Measurements from ENCODE around the gene SMG6. TPM values are rescaled to one million over a fixed set of nuclear protein-coding genes. Genes with fewer than 3 reads are reported as not detected.
A peak's percentile ranks its signal among the peaks of the same experiment; 100 is the strongest.

SMG6 gene
- total RNA-seq, 1 donor from 2014 or later = 36.7 TPM

DNA sequence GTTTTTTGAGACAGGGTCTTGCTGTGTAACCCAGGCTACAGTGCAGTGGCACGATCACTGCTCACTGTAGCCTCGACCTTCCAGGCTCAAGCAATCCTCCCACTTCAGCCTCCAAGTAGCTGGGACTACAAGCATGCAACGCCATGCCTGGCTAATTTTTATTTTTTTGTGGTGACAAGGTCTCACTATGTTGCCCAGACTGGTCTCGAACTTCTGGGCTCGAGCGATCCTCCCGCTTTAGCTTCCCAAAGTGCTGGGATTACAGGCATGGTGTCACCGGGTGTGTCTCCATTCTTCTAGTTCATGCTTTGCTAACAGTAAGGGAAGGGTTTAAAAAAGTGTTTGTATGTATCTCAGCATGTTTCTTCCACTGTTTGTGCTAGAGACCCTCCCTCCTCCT is 146.9 kb downstream of the SMG6 start:
- H3K27ac Mint-ChIP-seq (ENCODE audit: unreplicated experiment) = no peak overlapping the region
- H3K36me3 Mint-ChIP-seq (ENCODE audit: unreplicated experiment) = peaks cover 9% of the 10 kb centered on the region
- no peak for DNase-seq (ENCODE audit: extremely low spot score, unreplicated experiment)
- H3K9me3 Mint-ChIP-seq (ENCODE audit: unreplicated experiment) = no peaks in the 10 kb centered on the region
- H3K27me3 Mint-ChIP-seq (ENCODE audit: unreplicated experiment) = no peaks in the 10 kb centered on the region
- TF ChIP-seq, protein P1, sequence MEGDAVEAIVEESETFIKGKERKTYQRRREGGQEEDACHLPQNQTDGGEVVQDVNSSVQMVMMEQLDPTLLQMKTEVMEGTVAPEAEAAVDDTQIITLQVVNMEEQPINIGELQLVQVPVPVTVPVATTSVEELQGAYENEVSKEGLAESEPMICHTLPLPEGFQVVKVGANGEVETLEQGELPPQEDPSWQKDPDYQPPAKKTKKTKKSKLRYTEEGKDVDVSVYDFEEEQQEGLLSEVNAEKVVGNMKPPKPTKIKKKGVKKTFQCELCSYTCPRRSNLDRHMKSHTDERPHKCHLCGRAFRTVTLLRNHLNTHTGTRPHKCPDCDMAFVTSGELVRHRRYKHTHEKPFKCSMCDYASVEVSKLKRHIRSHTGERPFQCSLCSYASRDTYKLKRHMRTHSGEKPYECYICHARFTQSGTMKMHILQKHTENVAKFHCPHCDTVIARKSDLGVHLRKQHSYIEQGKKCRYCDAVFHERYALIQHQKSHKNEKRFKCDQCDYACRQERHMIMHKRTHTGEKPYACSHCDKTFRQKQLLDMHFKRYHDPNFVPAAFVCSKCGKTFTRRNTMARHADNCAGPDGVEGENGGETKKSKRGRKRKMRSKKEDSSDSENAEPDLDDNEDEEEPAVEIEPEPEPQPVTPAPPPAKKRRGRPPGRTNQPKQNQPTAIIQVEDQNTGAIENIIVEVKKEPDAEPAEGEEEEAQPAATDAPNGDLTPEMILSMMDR (IDR thresholded peaks at IDR 0.05) = no peak
- H3K4me3 Mint-ChIP-seq (ENCODE audit: unreplicated experiment) = no peak overlapping the region
- peaks cover 13% of the 10 kb centered on the region for H3K4me1 Mint-ChIP-seq (ENCODE audit: unreplicated experiment)

DNA sequence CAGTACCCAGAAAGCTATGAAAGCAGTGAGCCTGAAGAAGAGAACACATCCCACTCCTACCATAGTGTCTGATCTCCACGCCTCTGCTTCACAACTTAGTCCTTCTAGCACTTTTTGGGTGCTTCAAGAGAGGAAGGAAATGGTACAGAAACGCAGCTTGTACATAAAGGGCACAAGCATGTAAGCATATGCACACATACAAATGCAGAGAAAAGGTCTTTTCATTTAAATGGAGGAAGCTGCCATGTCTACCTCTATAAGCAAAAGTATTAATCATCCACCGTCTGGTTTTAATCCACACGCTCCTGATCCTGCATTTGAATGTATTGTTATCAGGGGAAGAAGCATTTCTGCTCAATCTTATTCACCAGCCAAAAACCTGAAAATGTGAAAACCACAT is 148.0 kb downstream of the SMG6 start:
- H3K4me3 Mint-ChIP-seq (ENCODE audit: unreplicated experiment) = no peak overlapping the region
- TF ChIP-seq, protein P1 (IDR thresholded peaks at IDR 0.05) = no peak
- no peak overlapping the region for H3K27ac Mint-ChIP-seq (ENCODE audit: unreplicated experiment)
- DNase-seq (ENCODE audit: extremely low spot score, unreplicated experiment) = no peak
- peaks cover 7% of the 10 kb centered on the region for H3K36me3 Mint-ChIP-seq (ENCODE audit: unreplicated experiment)
- H3K27me3 Mint-ChIP-seq (ENCODE audit: unreplicated experiment) = no peaks in the 10 kb centered on the region
- no peaks in the 10 kb centered on the region for H3K9me3 Mint-ChIP-seq (ENCODE audit: unreplicated experiment)
- H3K4me1 Mint-ChIP-seq (ENCODE audit: unreplicated experiment) = peaks cover 17% of the 10 kb centered on the region

- H3K36me3 Mint-ChIP-seq (ENCODE audit: unreplicated experiment) = peaks cover 9% of the 10 kb centered on the region
- H3K27ac Mint-ChIP-seq (ENCODE audit: unreplicated experiment) = peak overlapping the region; percentile 37
- H3K27me3 Mint-ChIP-seq (ENCODE audit: unreplicated experiment) = no peaks in the 10 kb centered on the region
- H3K4me3 Mint-ChIP-seq (ENCODE audit: unreplicated experiment) = no peak overlapping the region
- TF ChIP-seq, protein P1 (IDR thresholded peaks at IDR 0.05) = no peak
- DNase-seq (ENCODE audit: extremely low spot score, unreplicated experiment) = no peak
- H3K4me1 Mint-ChIP-seq (ENCODE audit: unreplicated experiment) = peaks cover 7% of the 10 kb centered on the region
- H3K9me3 Mint-ChIP-seq (ENCODE audit: unreplicated experiment) = no peaks in the 10 kb centered on the region
Observed at GRCh38 chr17:2151358-2152033, 152.1 kb downstream of the SMG6 start.

DNA sequence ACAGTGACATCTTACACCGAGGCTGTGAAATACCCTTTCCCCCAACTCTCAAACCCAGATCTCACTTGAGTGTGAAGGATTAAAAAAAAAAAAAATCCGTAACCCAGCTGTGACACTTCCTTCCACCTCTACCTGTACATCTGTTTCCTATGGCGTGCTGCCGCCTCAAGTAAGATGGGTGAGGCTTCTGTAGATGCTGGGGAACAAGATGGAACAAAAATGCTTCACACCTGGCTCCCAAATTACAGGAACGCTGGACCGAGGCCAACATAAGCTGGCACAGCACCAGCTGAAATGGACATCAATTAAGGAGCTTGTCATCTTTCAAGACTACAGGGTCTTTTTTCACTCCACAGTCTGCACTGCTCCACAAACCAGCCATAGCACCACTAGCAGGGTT is 152.8 kb downstream of the SMG6 start:
- Mint-ChIP-seq H3K27me3 (ENCODE audit: unreplicated experiment) (no peaks in the 10 kb centered on the region), H3K4me3 (ENCODE audit: unreplicated experiment) (no peak overlapping the region), H3K36me3 (ENCODE audit: unreplicated experiment) (peaks cover 9% of the 10 kb centered on the region), H3K9me3 (ENCODE audit: unreplicated experiment) (no peaks in the 10 kb centered on the region), H3K4me1 (ENCODE audit: unreplicated experiment) (peaks cover 7% of the 10 kb centered on the region), H3K27ac (ENCODE audit: unreplicated experiment) (no peak overlapping the region)
- DNase-seq (ENCODE audit: extremely low spot score, unreplicated experiment) = no peak
- TF ChIP-seq, protein P1 (IDR thresholded peaks at IDR 0.05) = no peak

DNA sequence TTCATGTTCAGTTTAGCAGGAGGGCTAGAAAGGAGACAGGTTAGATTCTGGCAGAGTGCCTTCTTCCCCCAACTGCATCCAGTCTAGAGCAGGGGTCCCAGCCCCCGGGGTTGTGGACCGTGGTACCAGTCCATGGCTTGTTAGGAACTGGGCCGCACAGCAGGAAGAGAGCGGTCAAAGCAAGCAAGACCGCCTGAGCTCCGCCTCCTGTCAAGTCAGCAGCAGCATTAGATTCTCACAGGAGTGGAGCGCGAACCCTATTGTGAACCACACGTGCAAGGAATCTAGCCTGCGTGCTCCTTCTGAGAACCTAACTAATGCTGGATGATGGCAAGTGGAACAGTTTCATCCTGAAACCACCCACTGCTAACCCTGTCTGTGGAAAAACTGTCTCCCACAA is 153.7 kb downstream of the SMG6 start:
- H3K27me3 Mint-ChIP-seq (ENCODE audit: unreplicated experiment) = no peaks in the 10 kb centered on the region
- H3K4me3 Mint-ChIP-seq (ENCODE audit: unreplicated experiment) = no peak overlapping the region
- H3K36me3 Mint-ChIP-seq (ENCODE audit: unreplicated experiment) = peaks cover 8% of the 10 kb centered on the region
- TF ChIP-seq, protein P1 (IDR thresholded peaks at IDR 0.05) = no peak
- no peak overlapping the region for H3K27ac Mint-ChIP-seq (ENCODE audit: unreplicated experiment)
- H3K9me3 Mint-ChIP-seq (ENCODE audit: unreplicated experiment) = no peaks in the 10 kb centered on the region
- peaks cover 7% of the 10 kb centered on the region for H3K4me1 Mint-ChIP-seq (ENCODE audit: unreplicated experiment)
- no peak for DNase-seq (ENCODE audit: extremely low spot score, unreplicated experiment)
